AG04450 (cell line): ENCODE results near the gene SPA17. TPM values are rescaled to one million over a fixed set of nuclear protein-coding genes. Genes with fewer than 3 reads are reported as not detected.

ENCODE experiments used
- CTCF ChIA-PET: fragments of 300-600, 350-600 bp; formaldehyde crosslinking; extraction: SDS; loops from one replicate; lab custom pipeline; 2022; ENCODE audit warnings: antibody characterized with exemption, inconsistent platforms; lab: Charles Lee
- POLR2A ChIA-PET: fragments of 350-600 bp; formaldehyde crosslinking; extraction: SDS; loops from one replicate; lab custom pipeline; 2021; ENCODE audit warnings: antibody characterized with exemption, inconsistent platforms; lab: Yijun Ruan, JAX
- DNase-seq: peaks from one replicate; pipeline ENCODE4 v3.0.0-alpha.2; 2011; ENCODE audit warnings: low read depth, low spot score
- H3K27ac ChIP-seq: one replicate; pipeline ENCODE4 v1.5.1; 2012; ENCODE audit warnings: low read depth, low read length, control low read depth
- H3K27me3 ChIP-seq: one replicate; pipeline ENCODE4 v1.6.0; 2012; ENCODE audit warnings: low read length; ENCODE audit not compliant: control insufficient read depth, insufficient read depth
- H3K4me3 ChIP-seq: 2 replicates; pipeline ENCODE4 v1.5.1; 2011; ENCODE audit warnings: mild to moderate bottlenecking, low read depth, low read length, control low read depth
- H3K9me3 ChIP-seq: 2 replicates; pipeline ENCODE4 v1.5.1; 2012; ENCODE audit warnings: low read length; ENCODE audit not compliant: control insufficient read depth, insufficient read depth
- polyA plus RNA-seq: library from polyadenylated mRNA; depleted of rRNA; stranded (reverse); fragments of >200 nt; gene quantifications from 2 replicates; pipeline ENCODE4 v1.2.3, GENCODE V29; 2011; rRNA removed
- small RNA-seq: library from RNA; depleted of rRNA; stranded (forward); fragments of <200 nt; gene quantifications from one replicate; pipeline ENCODE3, GENCODE V24; 2012; ENCODE audit warnings: low read depth; ENCODE audit not compliant: insufficient read length
- TF ChIP-seq, protein P1 (sequence below): IDR thresholded peaks from 2 replicates; pipeline ENCODE4 v1.5.1; 2011; ENCODE audit warnings: low read depth, low read length, control low read depth, inconsistent platforms

SPA17 gene
- polyA plus RNA-seq, 1 experiment: 8.4 TPM

DNA sequence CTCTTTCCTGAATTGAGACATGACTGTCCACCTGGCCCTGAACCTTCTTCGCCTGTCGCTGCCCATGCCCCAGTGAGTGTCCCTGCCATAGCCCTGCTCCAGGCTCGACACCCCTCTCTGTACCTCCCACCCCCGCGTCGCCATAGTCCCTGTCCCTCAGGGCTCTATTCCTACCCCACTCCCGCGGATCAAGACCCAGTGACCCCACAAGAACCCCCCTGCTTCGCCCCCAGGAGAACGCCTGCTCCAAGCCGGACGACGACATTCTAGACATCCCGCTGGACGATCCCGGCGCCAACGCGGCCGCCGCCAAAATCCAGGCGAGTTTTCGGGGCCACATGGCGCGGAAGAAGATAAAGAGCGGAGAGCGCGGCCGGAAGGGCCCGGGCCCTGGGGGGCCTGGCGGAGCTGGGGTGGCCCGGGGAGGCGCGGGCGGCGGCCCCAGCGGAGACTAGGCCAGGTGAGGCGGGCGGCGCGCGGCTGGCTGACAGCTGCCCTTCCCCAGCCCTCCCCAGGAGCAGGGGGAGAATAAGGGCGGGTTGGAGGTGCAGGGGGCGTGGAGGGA is 71.6 kb downstream of the SPA17 start:
- CTCF ChIA-PET: interaction anchor here (0.9 to 2.1 kb wide), 7 partner anchors 10 to 131 kb away, joined by 3 to 10 read pairs (median 4); no protein-coding TSS in a partner anchor
- no peaks in the 10 kb centered on the region for H3K27me3 ChIP-seq
- POLR2A ChIA-PET: interaction anchor here (0.7 kb wide), 1 partner anchor 21 kb away, joined by 3 read pairs; no protein-coding TSS in a partner anchor
- H3K27ac ChIP-seq: no peak overlapping the region
- H3K9me3 ChIP-seq: peaks cover 3% of the 10 kb centered on the region; the same call in 1 of the 2 replicates
- TF ChIP-seq, protein P1, sequence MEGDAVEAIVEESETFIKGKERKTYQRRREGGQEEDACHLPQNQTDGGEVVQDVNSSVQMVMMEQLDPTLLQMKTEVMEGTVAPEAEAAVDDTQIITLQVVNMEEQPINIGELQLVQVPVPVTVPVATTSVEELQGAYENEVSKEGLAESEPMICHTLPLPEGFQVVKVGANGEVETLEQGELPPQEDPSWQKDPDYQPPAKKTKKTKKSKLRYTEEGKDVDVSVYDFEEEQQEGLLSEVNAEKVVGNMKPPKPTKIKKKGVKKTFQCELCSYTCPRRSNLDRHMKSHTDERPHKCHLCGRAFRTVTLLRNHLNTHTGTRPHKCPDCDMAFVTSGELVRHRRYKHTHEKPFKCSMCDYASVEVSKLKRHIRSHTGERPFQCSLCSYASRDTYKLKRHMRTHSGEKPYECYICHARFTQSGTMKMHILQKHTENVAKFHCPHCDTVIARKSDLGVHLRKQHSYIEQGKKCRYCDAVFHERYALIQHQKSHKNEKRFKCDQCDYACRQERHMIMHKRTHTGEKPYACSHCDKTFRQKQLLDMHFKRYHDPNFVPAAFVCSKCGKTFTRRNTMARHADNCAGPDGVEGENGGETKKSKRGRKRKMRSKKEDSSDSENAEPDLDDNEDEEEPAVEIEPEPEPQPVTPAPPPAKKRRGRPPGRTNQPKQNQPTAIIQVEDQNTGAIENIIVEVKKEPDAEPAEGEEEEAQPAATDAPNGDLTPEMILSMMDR: no peak
- H3K4me3 ChIP-seq: peak overlapping the region; percentile 64; the same call in 1 of the 2 replicates
- no peak for DNase-seq

DNA sequence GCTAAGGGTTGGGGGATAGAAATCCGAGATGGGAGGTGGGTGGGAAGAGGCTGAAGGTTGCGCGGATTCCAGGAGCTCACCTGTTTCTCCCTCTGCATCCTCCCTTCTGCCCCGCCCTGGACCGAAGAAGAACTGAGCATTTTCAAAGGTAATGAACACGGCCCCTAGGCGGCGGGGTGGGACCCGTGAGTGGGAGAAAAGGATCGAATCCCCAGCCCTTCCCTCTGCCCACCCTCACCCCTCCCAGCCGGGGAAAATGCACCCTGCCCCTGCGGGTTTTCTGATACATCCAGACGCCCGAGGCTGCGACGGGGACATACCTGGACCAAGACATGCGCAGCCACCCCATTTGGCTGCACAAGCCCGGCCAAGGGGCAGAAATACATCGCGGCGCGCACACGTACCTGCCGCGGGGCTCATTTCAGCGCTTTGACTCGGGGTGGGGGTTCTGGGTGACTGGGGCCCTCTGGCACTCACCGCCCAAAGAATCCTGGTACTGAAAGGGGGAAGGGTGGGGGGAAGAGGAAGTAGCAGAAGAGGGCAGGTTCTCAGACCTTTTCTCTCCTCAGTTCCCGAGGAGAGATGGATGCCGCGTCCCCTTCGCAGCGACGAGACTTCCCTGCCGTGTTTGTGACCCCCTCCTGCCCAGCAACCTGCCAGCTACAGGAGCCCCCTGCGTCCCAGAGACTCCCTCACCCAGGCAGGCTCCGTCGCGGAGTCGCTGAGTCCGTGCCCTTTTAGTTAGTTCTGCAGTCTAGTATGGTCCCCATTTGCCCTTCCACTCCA is 72.3 kb downstream of the SPA17 start:
- Histone ChIP-seq H3K9me3 (peaks cover 3% of the 10 kb centered on the region; the same call in 1 of the 2 replicates), H3K27me3 (no peaks in the 10 kb centered on the region), H3K4me3 (peak overlapping the region; percentile 64), H3K27ac (no peak overlapping the region)
- DNase-seq: no peak
- CTCF ChIA-PET: interaction anchor here (0.8 to 2.1 kb wide), 15 partner anchors 9 to 130 kb away, joined by 3 to 10 read pairs (median 5); no protein-coding TSS in a partner anchor
- TF ChIP-seq, protein P1: peak; percentile 42
- POLR2A ChIA-PET: interaction anchor here (0.7 to 1.2 kb wide), 2 partner anchors 21 to 72 kb away, joined by 3 to 5 read pairs; partner anchors contain the start of genes SIAE and SPA17

DNA sequence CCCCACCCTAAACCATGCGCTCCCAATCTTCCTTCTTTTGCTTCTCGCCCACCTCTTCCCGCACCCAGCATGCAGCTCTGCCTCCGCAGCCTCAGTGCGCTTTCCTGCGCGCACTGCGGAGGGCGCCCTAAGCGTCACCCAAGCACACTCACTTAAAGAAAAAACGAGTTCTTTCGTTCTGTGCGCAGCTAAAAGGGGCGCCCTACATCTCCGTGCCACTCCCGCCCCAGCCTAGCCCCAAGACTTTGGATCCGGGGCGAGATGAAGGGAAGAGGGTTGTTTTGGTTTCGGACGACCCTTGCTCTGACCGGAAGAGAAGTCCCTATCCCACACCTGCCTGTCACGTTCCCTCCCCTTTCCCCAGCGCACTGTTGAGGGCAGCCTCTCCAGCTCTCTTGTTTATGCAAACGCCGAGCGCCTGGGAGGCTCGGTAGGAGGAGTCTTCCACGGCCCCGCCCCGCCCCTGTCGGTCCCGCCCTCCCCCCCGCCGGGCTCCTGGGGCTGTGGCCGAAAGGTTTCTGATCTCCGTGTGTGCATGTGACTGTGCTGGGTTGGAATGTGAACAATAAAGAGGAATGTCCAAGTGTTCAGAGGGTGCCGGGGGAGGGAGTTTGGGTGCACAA is 73.0 kb downstream of the SPA17 start:
- Histone ChIP-seq H3K27ac (peak overlapping the region; percentile 47), H3K4me3 (peak overlapping the region; percentile 64), H3K9me3 (peaks cover 3% of the 10 kb centered on the region; the same call in 1 of the 2 replicates), H3K27me3 (peaks cover 3% of the 10 kb centered on the region)
- ChIA-PET POLR2A (interaction anchor here (1.2 kb wide), 1 partner anchor 73 kb away, joined by 5 read pairs; the partner anchor contains the start of genes SIAE and SPA17), CTCF (interaction anchor here (0.8 to 2.1 kb wide), 13 partner anchors 9 to 129 kb away, joined by 3 to 10 read pairs (median 6); no protein-coding TSS in a partner anchor)
- DNase-seq: peak; percentile 27
- TF ChIP-seq, protein P1: peak; percentile 63

Small RNA genes within 50 kb of the gene (small RNA-seq; reads per million reads assigned to genes)
- gene RNA5SP352: not detected

Other genes starting within 250 kb of the SPA17 start
- not detected in 2 replicates for gene OR8B4, start 249.0 kb upstream of the SPA17 start, polyA plus RNA-seq
- not detected in 2 replicates for gene OR8B8, start 228.2 kb upstream of the SPA17 start, polyA plus RNA-seq
- not detected in 2 replicates for gene OR8B12, start 130.2 kb upstream of the SPA17 start, polyA plus RNA-seq
- not detected in 2 replicates for gene OR8A1, start 103.9 kb upstream of the SPA17 start, polyA plus RNA-seq
- not detected in 2 replicates for gene PANX3, start 62.5 kb upstream of the SPA17 start, polyA plus RNA-seq
- 30.9 and 31.4 TPM in 2 replicates for gene TBRG1, start 51.0 kb upstream of the SPA17 start, polyA plus RNA-seq
- 33.5 and 37.9 TPM in 2 replicates for gene SIAE, start 165 bp upstream of the SPA17 start, polyA plus RNA-seq
- 3.4 and 4.1 TPM in 2 replicates for gene NRGN, start 66.0 kb downstream of the SPA17 start, polyA plus RNA-seq
- gene VSIG2, start 78.4 kb downstream of the SPA17 start, polyA plus RNA-seq: not detected in 2 replicates
- gene ESAM, start 88.4 kb downstream of the SPA17 start, polyA plus RNA-seq: 0.06 and 0.10 TPM in 2 replicates
- gene MSANTD2, start 126.5 kb downstream of the SPA17 start, polyA plus RNA-seq: 7.6 and 9.8 TPM in 2 replicates
- 28.9 and 38.7 TPM in 2 replicates for gene ROBO3, start 191.5 kb downstream of the SPA17 start, polyA plus RNA-seq
- gene ROBO4, start 224.0 kb downstream of the SPA17 start, polyA plus RNA-seq: 0.30 and 0.40 TPM in 2 replicates
- gene HEPN1, start 245.3 kb downstream of the SPA17 start, polyA plus RNA-seq: 0.06 TPM in 1 of 2 replicates, not detected in the other